Epidermal melanocyte (primary cell): ENCODE measurements around the gene SPEM1.
A peak's percentile ranks its signal among the peaks of the same experiment; 100 is the strongest.

ENCODE experiments used
- DNase-seq: peaks from one replicate; pipeline ENCODE4 v3.0.0; 2011; ENCODE audit warnings: low spot score; ENCODE audit not compliant: insufficient read length

Gene SPEM1

DNA sequence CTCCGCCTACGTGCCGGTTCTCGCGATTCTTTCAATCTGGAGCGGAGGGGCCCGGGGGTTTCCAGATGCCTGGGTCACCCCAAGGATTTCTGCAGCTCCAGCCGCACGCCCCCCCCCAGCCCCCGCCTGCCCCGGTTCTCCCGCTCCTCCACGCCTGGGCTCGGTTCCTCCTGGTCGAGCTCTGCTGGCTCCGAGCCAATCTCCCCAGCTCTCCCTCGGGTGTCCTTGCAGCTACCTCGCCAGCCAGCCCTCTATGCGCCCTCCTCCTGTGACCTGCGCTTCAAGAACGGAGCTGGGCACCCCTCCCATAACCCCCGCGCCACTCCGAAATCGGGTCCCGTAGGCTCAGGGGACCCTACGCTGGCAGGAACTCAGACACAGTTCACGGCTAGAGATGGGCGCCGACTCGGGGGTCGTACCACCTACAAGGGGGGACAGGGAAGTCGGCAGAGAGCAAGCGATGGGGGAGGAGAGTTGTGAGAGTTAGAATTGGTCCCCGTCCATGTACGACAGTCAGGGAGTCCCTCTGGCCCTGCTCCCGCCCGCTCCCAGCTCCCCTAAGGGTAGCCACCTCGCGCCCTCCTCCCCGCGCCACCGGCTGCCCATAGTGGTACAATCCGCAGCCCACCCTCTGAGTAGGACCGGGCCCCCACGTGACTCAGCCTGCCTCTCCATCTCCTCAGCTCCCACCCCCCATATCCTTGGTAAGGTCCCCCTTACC, 20.1 kb downstream of the SPEM1 start:
- no peak for DNase-seq

GRCh38 chr17:7440834-7441195, 20.7 kb downstream of the SPEM1 start:
- DNase-seq, result no peak

DNA sequence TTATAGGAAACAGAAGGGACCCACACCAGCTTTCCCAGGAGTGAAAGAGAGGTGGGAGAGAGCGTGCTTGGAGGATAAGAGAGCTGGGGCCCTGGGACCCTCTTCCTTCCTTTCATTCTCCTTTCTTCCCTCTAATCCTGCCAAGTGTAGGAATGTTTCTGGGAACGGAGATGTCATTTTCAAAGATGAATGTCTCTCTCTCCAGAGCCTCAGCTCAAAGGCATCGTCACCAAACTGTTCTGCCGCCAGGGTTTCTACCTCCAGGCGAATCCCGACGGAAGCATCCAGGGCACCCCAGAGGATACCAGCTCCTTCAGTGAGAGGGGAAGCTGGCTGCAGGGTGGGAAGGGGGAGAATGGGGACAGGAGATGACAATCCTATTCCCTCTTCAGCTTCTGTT, 21.1 kb downstream of the SPEM1 start:
- DNase-seq, result no peak

DNA sequence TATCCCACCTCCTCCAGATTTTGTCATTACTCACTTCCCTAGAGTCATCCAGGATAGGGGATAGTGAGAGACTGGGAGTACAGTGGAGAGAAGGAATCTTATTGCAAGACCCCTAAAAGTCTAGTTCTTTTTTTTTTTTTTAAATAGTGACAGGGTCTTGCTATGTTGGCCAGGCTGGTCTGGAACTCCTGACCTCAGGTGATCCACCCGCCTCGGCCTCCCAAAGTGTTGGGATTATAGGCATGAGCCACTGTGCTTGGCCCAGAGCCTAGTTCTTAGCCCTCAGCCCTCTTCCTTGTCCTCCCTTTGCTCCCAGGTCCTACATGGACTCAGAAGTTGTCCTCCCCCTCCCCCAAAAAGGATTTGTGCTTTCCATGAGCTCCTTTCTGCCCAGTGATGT, 22.0 kb downstream of the SPEM1 start:
- no peak for DNase-seq

GRCh38 chr17:7443499-7444485, 23.7 kb downstream of the SPEM1 start:
- no peak for DNase-seq

DNA sequence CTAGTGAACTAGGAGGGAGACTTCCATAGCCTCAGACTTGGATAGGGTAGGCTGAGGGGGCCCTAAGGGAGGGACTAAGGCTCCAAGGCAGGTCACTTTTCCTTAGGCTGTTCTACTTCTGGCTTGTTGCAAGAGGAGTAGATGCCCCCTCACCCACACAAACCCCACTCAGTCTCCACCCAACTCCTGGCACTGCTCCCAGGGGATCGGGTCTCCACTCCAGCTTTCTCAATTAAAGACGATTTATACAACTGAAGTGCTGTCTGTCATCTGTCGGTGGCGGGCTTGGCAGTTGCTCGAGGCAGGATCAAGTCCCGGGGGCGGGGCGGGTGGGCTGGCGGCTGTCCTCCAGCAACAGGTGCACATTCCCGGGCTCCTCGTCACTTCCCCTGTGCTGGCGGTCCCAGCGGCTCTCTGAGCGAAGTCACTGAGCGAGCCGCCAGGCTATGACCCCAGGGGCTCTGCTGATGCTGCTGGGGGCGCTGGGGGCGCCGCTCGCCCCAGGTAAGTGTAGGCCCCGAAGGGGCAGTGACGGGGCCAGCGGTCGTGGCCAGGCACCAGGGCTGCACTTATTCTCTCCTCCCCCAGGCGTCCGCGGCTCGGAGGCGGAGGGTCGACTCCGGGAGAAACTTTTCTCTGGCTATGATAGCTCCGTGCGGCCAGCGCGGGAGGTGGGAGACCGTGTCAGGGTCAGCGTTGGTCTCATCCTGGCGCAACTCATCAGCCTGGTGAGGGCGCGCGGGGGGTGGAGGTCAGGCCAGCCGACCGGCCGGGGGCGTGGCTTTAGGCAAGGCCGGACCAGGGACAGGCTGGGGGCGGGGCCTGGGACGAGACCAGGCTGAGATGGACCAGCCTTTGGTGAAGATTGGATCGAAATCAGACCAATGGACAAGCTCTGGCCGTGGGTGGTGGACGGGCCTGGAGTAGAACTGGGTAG, 24.8 kb downstream of the SPEM1 start, which contains the start of gene CHRNB1:
Gene CHRNB1, plus strand, starts transcription at position 380 of the 937 bp plus-strand sequence. Its CDS starts 67 bp downstream, at position 447.
- DNase-seq, result peak; percentile 70

DNA sequence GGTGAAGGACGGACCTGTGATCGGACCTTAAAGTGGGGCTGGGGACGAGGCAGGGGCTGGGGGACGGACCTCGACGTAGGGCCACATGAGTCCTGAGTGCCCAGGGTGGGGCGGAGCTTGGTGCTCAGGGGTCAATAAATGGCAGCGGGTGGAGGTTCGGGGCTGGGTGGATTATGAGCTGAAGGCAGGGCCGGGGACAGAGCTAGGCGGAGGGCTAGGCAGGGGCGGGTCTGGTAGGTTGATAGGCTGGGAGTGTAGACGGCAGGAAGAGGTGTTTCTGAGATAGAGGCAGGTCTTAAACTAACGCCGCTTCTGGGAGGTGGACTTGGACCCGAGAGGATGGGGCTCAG, 25.5 kb downstream of the SPEM1 start:
- DNase-seq, result no peak

GRCh38 chr17:7448461-7448860, 28.3 kb downstream of the SPEM1 start:
- no peak for DNase-seq

DNA sequence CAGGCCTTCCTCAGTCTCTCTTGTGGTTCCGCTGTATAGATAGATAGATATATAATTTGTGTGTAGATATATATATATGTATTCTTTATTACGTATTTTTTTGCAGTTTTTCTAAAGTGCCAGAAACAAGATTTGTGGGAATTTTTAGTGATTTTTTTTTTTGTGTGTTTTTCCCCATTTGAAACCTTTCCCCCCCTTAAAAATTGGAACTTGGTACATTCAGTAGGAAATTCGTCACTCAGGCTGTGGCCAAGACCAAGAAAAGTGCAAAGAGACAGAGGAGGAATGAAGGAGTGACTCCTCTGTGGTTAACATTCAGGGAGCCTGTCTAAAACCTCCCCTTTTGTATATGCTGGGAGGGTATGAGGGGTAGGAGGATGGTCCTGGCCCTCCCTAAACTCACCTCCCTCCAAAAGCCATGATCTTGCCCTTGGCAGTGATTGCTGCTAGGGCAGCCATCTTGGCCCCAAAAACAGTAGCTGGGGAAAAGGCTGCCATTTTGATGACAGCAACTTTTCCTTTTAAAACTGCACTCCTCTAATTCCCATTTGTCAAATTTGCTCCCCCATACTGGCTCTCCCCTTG, 39.9 kb downstream of the SPEM1 start:
- peak; percentile 14 for DNase-seq

- peak; percentile 12 for DNase-seq
These were observed 40.9 kb downstream of the SPEM1 start for GRCh38 chr17:7460850-7461660.

GRCh38 chr17:7462474-7463371, 42.6 kb downstream of the SPEM1 start:
- peak; percentile 7 for DNase-seq

DNA sequence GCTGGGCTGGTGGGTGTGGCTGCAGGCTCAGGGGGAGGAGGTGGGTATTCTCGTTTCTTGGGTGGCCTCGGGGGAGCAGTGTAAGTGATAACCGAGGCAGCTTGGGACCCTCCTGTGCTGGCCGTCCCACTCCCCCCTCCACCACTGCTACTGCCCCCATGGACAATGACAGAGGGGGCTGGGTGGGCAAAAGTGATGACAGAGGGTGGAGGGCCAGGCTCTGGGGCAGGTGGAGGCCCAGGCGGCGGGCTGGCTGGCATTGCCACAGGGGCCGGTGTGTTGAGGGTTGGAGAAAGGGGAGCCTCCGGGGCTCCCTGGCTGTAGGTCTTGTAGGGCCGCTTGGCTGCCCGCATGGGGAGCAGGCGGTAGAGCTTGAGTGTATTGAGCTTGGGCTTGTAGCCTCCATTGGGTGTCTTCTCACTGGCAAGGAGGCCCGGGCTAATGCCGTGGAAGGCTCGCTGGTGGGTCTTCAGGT, 43.3 kb downstream of the SPEM1 start:
- DNase-seq, result no peak

- DNase-seq, result no peak
These were observed 44.0 kb downstream of the SPEM1 start for GRCh38 chr17:7464081-7464480.

DNA sequence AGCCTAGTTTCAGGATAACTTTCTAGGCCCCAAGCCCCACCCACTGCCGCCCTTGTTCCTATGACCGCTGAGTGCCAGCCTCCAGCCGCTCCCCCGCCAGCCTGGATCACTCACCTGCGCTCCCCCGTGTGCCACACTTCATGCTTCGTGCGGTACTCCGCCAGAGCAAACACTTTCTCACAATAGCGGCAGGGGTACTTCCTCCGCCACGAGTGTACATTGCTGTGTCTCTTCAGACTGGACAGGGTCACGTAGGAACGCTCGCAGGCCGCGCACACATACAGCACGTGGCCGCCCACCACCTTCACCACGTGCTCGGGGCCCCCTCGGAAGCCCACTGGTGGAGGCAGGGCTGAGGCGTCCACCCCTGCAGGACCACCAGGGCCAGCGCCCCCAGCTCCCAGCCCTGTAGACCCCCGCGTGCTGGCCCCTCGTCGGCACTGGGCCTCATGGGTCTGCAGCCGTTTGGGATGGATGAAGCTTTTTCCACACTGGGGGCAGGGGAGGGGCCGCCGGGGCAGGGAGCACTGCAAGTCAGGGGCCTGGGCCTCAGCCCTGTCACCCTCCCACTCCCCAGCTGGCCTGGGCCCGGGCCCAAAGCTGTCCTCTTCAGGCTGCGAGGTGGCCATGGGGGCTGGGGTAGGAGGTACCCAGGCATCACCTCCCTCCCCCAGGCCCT, 45.6 kb downstream of the SPEM1 start:
- DNase-seq, result no peak

DNA sequence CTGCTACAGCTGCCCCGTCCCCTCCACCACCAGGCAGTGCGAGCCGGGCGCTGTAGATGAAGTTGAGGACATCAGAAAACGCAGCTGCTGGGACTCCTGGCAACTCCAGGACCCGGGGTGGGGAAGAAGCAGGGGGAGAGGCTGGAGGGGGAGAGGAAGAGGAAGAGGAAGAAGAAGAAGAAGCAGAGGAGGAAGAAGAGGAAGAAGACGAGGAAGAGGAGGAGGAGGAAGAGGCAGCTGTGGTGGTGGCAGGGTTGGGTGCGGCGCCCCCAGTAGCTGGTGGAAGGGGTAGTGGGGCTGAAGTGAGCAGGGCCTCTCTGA, 46.2 kb downstream of the SPEM1 start:
- DNase-seq, result no peak

DNA sequence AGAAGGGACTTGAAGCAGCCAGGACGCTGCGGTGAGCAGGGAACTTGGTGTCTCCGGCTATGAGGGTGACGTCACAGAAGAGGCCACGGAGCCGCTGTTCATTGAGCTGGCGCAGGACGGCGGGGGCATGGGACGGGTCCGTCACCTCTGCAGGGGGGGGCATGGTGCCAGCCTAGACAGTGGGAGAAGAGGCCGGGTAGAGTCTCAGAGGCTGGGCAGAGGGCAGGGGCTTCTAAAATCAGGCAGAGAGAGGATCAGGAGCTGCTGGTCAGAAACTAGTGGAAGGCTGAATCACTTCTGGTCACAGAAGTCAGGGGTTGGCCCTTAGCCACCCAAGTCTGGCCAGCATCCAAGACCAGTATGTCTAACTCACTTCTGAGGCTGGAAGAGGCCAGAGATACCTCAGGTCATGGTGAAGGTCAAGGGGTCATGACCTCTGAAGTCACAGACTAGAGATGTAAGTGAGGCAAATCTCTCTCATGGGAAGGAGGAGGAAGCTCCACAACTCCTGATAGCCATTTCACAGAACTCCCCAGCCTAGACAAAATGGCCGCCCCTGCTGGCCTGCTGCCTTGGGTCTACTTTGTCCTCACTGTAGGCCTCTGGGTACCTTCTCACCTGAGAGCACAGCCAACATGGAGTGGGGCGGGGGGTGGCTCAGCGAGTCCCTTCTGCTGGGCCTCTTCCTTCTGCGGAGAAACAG, 46.7 kb downstream of the SPEM1 start:
- no peak for DNase-seq

DNA sequence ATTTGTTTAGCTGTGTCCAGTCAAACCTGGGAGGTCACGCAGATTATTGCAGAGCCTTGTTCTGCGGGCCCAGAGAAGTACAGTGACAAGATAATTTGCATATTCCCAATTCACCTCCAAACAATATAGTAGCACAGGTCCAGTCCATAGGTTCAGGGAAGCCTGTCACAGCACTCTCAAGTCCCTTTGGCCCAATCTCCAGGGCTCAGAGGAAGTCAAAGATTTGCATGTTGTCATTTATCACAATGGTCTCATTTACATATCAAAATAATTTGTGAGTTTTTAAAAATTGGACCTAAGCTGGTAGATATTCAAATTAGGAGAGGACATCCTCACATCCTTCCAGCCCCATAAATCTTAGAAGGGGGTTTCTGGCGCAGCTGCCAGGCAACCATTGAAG, 47.4 kb downstream of the SPEM1 start:
- no peak for DNase-seq

GRCh38 chr17:7468290-7468689, 48.2 kb downstream of the SPEM1 start:
- DNase-seq, result no peak
